Activated T-cell treated with anti-CD3 and anti-CD28 coated beads for 4 hours (primary cell): ENCODE results near the gene CCNY.

Experiments
- DNase-seq: peaks from one replicate; pipeline ENCODE4 v3.0.0-alpha.2; 2020

Gene CCNY

GRCh38 chr10:35600193-35600592, 263.9 kb downstream of the CCNY start:
- DNase-seq = no peak

GRCh38 chr10:35605191-35605590, 268.9 kb downstream of the CCNY start, which contains the start of gene GJD4:
TSS of gene GJD4 (plus strand) at chr10:35605341. CDS start at chr10:35605568, 227 bp downstream.
- no peak for DNase-seq

- no peak for DNase-seq
Observed at GRCh38 chr10:35606430-35606829, 270.1 kb downstream of the CCNY start.

GRCh38 chr10:35607475-35608327, 271.4 kb downstream of the CCNY start:
- DNase-seq = no peak

- no peak for DNase-seq
Observed at GRCh38 chr10:35608328-35608672, 272.0 kb downstream of the CCNY start.

GRCh38 chr10:35611750-35612149, 275.4 kb downstream of the CCNY start:
- DNase-seq = no peak

GRCh38 chr10:35612385-35613106, 276.2 kb downstream of the CCNY start:
- DNase-seq = no peak

- no peak for DNase-seq
Observed at GRCh38 chr10:35613107-35613440, 276.8 kb downstream of the CCNY start.

GRCh38 chr10:35613597-35614226, 277.4 kb downstream of the CCNY start:
- no peak for DNase-seq

- no peak for DNase-seq
Observed at GRCh38 chr10:35614312-35614711, 278.0 kb downstream of the CCNY start.
